NCI-H1105 (cell line): ENCODE data around the gene TRPM4.
"Not testable (repeated sequence)": the region's sequence is repeated elsewhere in the genome, so short reads cannot be mapped to it uniquely, and the experiment has no call there.

Source experiments
- DNase-seq: peaks from one replicate; lab custom pipeline; 2025; lab: John Stamatoyannopoulos, UW

Gene TRPM4

DNA sequence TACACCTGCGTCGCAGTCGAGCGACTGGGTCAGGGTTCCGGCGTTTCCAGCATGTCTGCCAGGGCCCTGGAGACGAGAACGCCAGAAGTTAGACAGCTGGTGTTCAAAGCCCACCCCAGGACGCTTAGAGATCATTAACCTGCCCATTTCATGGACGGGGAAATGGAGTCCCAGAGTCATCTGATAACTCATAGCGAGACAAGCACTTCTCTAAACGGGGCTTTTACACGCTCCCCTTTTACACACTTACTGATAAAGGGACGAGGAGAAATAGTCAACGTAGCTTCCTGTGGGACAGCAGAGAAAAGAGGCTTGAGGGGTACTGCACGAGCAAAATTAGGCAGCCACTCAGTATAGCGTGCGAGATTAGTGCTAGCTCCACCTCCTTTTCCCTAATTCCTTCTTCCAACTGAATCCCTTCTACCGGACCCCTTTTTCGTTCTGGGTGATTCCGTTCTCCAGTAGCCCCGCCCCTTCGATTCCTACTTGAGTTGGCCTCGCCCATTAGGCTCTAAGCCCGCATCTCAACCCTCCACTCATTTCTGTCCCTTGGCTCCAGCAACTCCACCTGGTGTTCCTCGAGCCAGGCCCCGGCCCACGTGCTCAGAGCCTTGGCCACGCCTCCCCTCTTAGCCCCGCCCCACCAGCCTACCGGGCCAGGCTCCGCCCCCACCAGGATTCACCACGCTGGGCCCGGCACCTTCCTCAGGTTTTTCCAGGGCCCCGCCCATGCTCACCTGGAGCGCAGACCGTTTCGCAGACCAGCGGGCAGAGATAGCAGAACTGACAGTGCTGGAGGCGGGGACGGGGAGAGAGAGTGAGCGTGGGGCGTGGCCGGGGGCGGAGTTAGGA is 6.1 kb upstream of the TRPM4 start:
- peak; percentile 68 for DNase-seq

DNA sequence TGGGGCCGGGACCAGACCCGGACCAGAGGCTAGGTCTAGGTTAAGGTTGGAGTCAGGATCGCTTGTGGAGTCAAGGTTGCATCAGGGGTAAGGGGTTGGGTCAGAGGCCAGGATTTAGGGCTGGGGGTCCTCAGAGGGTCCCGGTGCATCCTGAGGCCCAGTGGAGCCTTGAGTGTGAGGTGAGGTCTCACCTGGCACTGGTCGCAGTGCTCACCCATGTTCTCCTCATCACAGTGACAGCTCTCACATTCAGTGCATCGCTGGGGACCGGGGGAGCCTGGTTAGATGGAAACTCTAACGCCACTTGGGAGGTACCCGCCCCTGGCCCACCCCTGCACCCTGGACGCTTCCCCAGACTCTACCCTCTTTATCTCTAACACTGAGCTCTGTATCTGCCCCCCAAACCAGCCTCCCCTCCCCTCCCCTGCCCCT is 5.5 kb upstream of the TRPM4 start:
- DNase-seq: no peak

DNA sequence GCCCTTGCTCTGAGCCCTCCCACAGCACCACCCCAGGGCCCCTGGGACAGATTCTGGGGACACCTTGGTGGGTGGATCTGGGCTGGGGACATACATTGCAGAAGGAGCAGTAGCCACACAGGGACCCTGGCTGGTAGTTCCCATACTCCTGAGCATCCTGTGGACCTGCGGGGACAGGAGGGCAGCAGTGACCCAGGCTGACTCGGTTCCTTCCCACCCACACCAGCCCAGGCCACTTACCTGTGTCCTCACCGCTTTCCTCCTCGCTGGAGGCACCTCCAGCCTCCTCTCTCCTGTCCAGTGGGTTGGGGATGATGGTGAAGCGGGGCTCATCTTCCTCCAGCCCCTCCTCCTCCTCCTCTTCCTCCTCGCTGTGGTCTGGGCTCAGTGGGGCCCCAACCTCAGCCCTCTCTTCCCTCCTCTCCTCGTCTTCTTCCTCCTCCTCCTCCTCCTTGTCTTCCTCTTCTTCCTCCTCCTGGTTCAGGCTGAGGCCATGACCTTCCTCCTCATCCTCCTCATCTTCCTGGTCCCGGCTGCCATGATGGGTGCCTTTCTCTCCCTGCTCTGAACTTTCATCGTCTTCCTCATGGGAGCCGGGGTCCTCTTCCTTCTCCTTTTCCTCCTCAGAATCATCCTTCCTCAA is 4.3 kb upstream of the TRPM4 start:
- DNase-seq: no peak

DNA sequence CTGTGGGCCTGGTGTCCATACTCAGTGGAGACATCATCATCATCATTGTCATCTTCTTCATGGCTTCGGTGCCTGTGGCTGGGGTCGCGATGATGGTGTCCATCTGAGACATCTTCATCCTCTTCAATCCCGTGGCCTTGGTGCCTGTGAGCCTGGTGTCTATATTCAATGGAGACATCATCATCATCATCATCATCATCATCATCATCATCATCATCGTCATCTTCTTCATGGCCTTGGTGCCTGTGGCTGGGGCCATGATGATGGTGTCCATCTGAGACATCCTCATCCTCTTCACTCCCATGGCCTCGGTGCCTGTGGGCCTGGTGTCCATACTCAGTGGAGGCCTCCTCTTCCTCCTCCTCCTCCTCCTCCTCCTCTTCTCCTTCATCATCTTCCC is 3.3 kb upstream of the TRPM4 start:
- no peak for DNase-seq

DNA sequence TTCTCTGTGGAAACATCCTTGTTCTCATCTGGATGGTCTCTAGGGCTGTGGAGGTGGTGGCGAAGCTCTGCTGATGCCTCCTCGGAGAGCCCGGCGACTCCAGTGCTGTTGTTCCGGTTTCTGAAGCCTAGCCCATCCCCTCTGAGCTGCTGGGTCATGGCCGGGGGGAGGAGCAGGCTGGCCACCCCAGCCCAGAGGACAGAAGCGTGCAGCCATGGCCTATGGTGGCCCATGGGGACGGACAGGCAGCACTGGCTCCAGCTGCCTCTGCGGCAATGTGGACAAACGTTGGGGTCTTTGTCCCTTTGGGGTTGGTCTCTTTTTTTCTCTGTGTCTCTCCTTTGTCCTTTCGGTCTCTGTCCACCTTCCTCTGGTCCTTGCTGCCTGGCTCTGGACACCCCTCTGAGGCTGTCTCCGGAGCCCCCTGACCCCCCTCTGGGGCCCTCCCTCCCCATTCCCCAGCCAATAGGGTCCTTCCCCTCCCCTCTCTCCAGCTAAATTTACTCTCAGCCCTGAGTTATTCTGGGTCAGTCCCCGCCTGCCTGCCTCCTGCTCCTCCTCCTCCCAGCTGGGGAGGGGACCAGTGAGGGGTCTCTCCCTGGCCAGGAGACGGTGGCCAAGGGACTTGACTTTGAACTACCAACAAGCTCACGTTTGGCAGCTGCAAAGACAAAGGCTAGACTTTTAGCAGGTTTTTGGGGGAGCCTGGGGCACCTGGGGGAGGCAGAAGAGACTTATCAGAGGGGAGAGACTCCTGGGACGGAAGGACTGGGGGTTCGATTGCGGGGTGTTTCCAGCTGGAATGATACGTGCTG is 2.4 kb upstream of the TRPM4 start, which contains the start of gene HRC:
HRC (minus strand) TSS at position 392 of the 815 bp plus-strand sequence; CDS start at position 233, 159 bp downstream.
- DNase-seq: no peak

DNA sequence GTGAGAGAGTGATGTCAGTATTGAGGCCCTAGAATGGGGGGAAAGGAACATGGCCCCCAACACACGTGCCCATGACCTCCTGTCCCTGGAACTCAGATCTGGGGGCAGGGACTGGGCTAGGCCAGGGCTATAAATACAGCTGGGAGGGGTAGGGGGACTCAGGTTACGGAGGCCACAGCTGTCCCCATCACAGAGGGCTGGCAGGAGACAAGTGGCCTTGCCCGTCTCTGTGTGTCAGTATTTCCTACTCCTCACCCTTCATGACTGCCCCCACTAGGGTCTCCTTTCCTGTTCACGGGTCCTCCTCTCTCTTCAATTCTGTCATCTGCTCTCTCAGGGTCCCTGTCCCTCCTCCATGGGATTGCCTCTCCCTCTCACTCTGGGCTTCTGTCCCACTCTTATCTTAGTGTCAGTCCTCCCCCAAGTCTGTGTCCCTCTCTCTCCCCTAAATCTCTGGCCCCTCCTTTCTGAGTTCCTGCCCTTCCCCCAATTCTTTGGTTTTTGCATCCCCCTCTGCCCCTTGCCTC is 1.7 kb upstream of the TRPM4 start:
- DNase-seq: no peak

DNA sequence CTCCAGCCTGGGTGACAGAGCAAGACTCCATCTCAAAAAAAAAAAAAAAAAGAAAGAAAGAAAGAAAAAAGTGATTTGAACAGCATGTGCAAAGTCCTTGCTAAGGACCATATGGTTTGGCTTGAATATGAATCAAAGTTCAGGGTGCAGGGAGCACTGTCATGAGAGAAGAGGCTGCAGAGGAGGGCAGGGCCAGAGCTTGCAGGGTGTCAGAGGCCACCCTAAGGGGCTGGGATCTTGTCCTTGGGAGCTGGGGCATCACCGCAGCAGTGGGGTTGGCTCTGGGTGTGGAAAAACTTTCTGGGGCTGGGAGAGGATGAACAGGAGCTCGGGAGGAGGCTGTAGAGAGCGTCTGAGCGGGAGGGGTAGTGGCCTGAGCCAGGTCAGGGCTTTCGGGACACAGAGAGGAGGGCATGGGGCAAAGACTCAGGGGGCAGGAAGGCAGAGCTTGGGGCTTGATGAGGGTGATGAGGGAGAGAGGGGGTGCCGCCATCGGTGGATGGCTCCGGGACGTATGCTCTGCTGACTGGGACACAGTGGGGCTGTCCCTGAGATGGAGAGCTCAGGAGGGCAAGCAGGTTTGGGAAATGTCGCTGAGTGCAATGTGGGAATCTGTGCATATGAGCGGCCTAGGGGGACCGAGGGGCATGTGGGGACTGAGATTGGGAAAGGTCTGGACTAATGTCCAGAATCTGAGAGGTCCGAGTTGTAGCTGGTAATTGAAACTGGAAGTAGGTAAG is 3.0 kb downstream of the TRPM4 start:
- no peak for DNase-seq

DNA sequence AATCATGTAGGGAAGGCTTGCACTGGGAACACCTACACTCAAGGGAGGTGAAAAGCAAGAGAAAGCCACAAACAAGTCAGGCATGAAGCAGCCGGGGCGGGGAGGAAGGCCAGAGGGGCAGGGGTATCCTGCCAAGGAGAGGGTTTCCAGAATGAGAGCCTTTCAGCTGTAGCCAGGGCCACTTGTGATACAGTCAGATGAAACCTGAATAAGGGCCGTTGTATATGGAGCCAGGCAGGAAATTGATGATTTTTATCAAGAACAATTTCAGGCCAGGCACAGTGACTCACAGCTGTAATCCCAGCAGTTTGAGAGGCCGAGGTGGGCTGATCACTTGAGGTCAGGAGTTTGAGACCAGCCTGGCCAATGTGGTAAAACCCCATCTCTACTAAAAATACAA is 4.4 kb downstream of the TRPM4 start:
- DNase-seq: no peak

DNA sequence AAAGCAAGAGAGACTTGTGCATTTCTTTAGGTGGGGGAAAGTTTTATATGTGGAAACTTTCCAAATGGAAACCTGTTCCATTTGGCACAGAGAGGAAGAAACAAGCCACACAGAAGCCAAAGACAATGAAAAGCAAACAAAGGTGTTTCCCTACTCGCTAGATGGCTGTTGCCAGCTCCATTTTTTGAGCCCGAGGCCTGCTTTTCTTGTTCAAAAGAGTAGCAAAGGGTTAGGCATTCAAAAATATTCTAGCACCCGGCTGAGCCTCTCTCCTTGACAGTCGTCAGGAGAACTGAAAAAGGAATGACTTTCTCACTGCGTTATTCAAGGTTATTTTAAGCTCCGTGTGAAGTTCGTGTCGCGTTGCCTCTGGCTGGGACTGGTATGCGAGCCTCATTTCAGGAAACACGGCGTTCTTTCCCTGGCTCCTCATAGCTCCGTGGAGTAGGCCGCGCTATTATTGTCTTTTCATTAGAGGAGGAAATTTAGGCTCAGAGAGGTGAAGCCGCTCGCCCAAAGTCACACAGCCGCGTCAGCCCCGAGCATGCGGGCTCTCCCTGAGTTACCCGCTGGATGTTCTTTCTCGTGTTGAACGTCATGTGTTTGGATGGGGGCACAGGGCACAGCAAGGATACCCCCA is 7.6 kb downstream of the TRPM4 start:
- no peak for DNase-seq

DNA sequence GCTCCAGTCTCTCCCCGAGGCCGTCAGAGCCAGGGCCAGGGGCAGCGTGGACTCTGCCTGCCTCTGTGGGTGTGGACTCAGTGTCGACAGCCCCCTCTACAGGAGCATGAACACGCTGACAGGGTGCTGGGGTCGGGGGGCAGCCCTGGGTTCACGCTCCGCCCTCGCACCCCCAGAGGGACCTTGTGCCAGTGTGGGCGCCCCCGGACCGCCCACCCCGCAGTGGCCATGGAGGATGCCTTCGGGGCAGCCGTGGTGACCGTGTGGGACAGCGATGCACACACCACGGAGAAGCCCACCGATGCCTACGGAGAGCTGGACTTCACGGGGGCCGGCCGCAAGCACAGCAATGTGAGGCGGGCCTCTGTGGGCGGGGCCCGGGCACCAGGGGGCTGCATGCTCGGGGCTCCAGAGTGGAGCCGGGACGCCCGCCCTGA is 8.3 kb downstream of the TRPM4 start:
- DNase-seq: no peak

DNA sequence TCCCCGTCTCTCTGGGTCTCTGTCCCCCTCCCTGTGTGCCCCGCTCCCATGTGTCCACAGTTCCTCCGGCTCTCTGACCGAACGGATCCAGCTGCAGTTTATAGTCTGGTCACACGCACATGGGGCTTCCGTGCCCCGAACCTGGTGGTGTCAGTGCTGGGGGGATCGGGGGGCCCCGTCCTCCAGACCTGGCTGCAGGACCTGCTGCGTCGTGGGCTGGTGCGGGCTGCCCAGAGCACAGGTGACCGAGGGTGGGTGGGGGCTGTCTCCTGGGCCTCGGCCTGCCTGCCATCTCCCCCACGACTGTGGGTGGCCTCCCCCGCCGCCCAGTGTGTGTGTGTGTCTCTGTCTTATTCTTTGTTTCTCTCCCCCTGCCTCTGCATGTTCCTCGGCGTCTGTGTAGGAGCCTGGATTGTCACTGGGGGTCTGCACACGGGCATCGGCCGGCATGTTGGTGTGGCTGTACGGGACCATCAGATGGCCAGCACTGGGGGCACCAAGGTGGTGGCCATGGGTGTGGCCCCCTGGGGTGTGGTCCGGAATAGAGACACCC is 10.3 kb downstream of the TRPM4 start:
- DNase-seq: no peak

DNA sequence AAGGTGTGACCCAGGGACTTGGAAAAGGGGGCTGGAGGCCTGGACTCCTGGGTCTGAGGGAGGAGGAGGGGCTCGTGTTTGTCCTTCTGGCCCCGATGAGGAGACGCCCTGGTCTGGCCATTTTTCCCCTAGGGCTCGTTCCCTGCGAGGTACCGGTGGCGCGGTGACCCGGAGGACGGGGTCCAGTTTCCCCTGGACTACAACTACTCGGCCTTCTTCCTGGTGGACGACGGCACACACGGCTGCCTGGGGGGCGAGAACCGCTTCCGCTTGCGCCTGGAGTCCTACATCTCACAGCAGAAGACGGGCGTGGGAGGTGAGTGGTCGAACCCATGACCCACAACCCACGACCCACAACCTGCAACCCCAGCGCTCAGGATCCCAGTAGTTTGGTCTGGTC is 10.8 kb downstream of the TRPM4 start:
- no peak for DNase-seq

DNA sequence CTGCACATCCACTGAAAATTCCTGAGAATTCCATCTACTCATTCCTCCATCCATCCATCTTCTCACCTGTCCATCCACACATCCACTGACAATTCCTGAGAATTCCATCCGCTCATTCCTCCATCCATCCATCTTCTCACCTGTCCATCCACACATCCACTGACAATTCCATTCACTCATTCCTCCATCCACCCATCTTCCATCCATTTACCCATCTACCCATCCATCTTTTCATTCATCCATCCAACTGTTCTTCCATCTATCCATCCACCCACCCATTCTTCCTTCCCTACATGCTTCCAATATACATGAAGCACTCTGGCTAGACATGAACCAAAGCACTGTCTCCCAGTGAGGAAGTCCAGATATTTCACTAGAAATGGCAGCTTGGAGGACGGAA is 15.6 kb downstream of the TRPM4 start:
- no peak for DNase-seq

DNA sequence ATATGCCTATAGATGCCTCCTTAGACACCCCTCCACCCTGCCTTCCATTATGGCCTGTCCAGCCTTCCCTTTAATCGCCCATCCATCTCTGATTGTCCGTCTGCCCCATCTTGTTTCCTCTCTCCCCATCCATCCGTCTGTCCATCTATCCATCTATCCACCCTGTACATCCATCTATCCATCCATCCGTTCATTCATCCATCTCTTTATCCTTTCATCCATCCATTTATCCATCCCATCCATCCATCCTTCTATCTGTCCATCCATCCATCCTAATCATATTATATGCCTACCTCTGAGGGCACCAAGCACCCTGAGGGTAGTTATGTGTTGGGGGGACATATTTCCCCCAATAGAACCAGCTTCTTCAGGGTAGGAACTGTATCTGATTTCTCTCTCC is 23.1 kb downstream of the TRPM4 start:
- no peak for DNase-seq

DNA sequence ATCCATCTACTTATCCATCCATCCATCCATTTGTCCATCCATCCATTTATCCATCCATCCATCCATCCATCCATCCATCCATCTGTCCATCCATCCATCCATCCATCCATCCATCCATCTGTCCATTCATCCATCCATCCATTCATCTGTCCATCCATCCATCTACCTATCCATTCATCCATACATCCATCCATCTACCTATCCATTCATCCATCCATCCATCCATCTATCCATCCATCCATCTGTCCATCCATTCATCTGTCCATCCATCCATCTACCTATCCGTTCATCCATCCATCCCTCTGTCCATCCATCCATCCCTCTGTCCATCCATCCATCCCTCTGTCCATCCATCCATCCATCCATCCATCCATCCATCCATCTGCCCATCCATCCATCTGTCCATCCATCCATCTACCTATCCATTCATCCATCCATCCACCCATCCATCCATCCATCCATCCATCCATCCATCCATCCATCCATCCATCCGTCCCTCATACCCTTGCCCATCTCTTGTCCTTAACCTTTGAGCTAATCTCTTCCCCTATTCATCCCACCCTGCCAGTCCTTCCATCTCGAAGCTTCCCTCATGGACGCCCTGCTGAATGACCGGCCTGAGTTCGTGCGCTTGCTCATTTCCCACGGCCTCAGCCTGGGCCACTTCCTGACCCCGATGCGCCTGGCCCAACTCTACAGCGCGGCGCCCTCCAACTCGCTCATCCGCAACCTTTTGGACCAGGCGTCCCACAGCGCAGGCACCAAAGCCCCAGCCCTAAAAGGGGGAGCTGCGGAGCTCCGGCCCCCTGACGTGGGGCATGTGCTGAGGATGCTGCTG is 24.6 kb downstream of the TRPM4 start:
- DNase-seq: not testable (repeated sequence)

DNA sequence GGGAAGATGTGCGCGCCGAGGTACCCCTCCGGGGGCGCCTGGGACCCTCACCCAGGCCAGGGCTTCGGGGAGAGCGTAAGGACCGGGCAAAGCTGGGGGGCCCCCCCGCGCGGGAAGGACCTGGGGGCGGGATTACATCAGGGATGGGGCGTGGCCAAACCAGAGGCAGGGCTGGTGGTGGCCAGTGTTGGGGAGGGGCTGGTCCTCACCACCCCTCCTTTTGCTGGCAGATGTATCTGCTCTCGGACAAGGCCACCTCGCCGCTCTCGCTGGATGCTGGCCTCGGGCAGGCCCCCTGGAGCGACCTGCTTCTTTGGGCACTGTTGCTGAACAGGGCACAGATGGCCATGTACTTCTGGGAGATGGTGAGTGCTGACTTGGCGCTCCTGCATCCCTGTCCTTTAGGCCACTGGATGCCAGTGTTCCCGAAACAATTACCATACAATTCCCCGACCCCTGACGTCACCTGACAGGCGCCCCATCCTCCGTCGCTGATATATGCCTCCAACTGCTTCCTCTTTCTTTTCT is 25.3 kb downstream of the TRPM4 start:
- no peak for DNase-seq

DNA sequence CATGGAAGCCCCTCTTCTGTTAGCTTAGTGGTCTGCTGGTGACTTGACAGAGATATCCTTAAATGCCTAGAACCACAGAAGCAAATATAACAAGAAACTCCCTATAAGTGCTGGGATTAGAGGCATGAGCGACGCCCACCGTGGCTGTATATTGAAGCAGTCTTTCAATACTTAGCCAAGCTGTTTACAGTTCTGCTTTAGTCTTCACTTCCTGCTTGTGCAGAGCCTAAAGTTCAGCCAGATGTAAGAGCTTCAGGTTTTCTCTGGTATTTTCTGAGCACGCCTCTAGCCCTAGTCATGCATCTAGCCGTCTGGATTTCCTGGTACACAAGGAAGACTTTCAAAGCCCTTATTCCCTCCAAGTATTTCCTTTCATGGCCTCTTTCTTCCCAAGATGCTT is 28.5 kb downstream of the TRPM4 start:
- no peak for DNase-seq

DNA sequence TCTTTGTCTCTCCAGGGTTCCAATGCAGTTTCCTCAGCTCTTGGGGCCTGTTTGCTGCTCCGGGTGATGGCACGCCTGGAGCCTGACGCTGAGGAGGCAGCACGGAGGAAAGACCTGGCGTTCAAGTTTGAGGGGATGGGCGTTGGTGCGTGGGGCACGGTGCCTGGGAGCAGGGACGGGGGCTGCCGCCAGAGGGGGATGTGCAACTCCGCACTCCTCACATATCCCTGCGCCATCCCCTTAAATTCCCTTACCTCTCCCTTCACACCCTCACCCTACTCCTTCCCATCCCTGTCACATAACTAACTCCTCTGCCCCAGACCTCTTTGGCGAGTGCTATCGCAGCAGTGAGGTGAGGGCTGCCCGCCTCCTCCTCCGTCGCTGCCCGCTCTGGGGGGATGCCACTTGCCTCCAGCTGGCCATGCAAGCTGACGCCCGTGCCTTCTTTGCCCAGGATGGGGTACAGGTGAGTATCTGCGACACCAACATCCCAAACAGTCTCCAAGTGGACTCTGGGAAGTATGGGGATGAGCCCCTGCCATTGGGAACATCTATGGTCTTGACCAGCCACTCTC is 31.1 kb downstream of the TRPM4 start:
- no peak for DNase-seq

DNA sequence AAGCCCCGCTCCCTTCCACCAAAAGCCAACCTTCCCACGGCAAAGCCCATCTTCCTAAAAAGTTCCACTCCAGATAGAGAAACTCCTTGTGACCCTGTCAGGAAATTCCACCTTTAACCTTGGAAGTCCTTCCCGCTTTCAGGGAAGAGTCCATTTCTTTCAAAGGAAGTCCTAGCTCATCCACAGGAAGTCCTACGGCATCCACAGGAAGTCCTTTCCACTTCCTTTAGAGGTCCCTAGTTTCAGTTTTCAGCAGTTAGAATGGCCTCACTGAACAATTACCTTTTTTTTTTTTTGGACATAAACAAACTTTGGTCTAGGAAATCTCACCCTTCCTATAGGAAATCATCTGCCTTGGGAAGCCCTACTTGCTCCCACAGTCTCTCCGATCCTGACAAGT is 31.7 kb downstream of the TRPM4 start:
- DNase-seq: no peak
